Measurements from ENCODE around the gene SCARF1.

The SCARF1 gene

GRCh38 chr17:1626333-1626732, 19.2 kb downstream of the SCARF1 start:
- Histone ChIP-seq H3K9ac (ENCODE audit: low read length) (peak overlapping the region; percentile 92), H3K27me3 (ENCODE audit: insufficient read depth, low read length) (no peaks in the 10 kb centered on the region), H4K20me1 (ENCODE audit: insufficient read depth, low read length) (no peaks in the 10 kb centered on the region), H3K79me2 (ENCODE audit: insufficient read depth, low read length) (peaks cover 24% of the 10 kb centered on the region), H3K9me2 (ENCODE audit: low read depth, low read length) (no peaks in the 10 kb centered on the region), H3F3A (ENCODE audit: insufficient read depth, low read length) (no peaks in the 10 kb centered on the region), H3K4me3 (ENCODE audit: low read depth, low read length, poor library complexity, severe bottlenecking) (peak overlapping the region; percentile 92), H3K9me3 (ENCODE audit: low read length) (no peaks in the 10 kb centered on the region), H3K27ac (ENCODE audit: low read depth, low read length, poor library complexity, severe bottlenecking) (peak overlapping the region; percentile 96), H2AFZ (ENCODE audit: low read length) (no peak overlapping the region), H3K36me3 (ENCODE audit: insufficient read depth, low read length) (peaks cover 55% of the 10 kb centered on the region), H3K4me1 (ENCODE audit: insufficient read depth, low read length, severe bottlenecking) (peaks cover 39% of the 10 kb centered on the region), H3K4me2 (ENCODE audit: low read length) (peak overlapping the region; percentile 96)
- no peak for TF ChIP-seq CTCF (IDR thresholded peaks at IDR 0.05; ENCODE audit: low read length)
- TF ChIP-seq EZH2 (IDR thresholded peaks at IDR 0.05; ENCODE audit: borderline replicate concordance, low read length): no peak

GRCh38 chr17:1625581-1625980, 20.0 kb downstream of the SCARF1 start:
- TF ChIP-seq EZH2 (IDR thresholded peaks at IDR 0.05; ENCODE audit: borderline replicate concordance, low read length): no peak
- TF ChIP-seq CTCF (IDR thresholded peaks at IDR 0.05; ENCODE audit: low read length): no peak
- H3K27me3 ChIP-seq (ENCODE audit: insufficient read depth, low read length): no peaks in the 10 kb centered on the region
- no peaks in the 10 kb centered on the region for H4K20me1 ChIP-seq (ENCODE audit: insufficient read depth, low read length)
- peaks cover 24% of the 10 kb centered on the region for H3K79me2 ChIP-seq (ENCODE audit: insufficient read depth, low read length)
- H3K4me3 ChIP-seq (ENCODE audit: low read depth, low read length, poor library complexity, severe bottlenecking): peak overlapping the region; percentile 92
- H3K27ac ChIP-seq (ENCODE audit: low read depth, low read length, poor library complexity, severe bottlenecking): peak overlapping the region; percentile 96
- H2AFZ ChIP-seq (ENCODE audit: low read length): no peak overlapping the region
- H3K4me1 ChIP-seq (ENCODE audit: insufficient read depth, low read length, severe bottlenecking): peaks cover 39% of the 10 kb centered on the region
- peak overlapping the region; percentile 92 for H3K9ac ChIP-seq (ENCODE audit: low read length)
- H3K9me2 ChIP-seq (ENCODE audit: low read depth, low read length): no peaks in the 10 kb centered on the region
- H3K4me2 ChIP-seq (ENCODE audit: low read length): peak overlapping the region; percentile 96
- H3F3A ChIP-seq (ENCODE audit: insufficient read depth, low read length): no peaks in the 10 kb centered on the region
- peaks cover 62% of the 10 kb centered on the region for H3K36me3 ChIP-seq (ENCODE audit: insufficient read depth, low read length)
- no peaks in the 10 kb centered on the region for H3K9me3 ChIP-seq (ENCODE audit: low read length)

GRCh38 chr17:1625053-1625452, 20.5 kb downstream of the SCARF1 start:
- Histone ChIP-seq H3K4me3 (ENCODE audit: low read depth, low read length, poor library complexity, severe bottlenecking) (peak overlapping the region; percentile 92), H3K27ac (ENCODE audit: low read depth, low read length, poor library complexity, severe bottlenecking) (peak overlapping the region; percentile 96), H3K36me3 (ENCODE audit: insufficient read depth, low read length) (peaks cover 67% of the 10 kb centered on the region), H3K9me3 (ENCODE audit: low read length) (no peaks in the 10 kb centered on the region), H3K9me2 (ENCODE audit: low read depth, low read length) (no peaks in the 10 kb centered on the region), H3K4me1 (ENCODE audit: insufficient read depth, low read length, severe bottlenecking) (peaks cover 34% of the 10 kb centered on the region), H2AFZ (ENCODE audit: low read length) (no peak overlapping the region), H3K9ac (ENCODE audit: low read length) (peak overlapping the region; percentile 92), H4K20me1 (ENCODE audit: insufficient read depth, low read length) (no peaks in the 10 kb centered on the region), H3K79me2 (ENCODE audit: insufficient read depth, low read length) (peaks cover 24% of the 10 kb centered on the region), H3K27me3 (ENCODE audit: insufficient read depth, low read length) (no peaks in the 10 kb centered on the region), H3F3A (ENCODE audit: insufficient read depth, low read length) (no peaks in the 10 kb centered on the region), H3K4me2 (ENCODE audit: low read length) (peak overlapping the region; percentile 96)
- no peak for TF ChIP-seq EZH2 (IDR thresholded peaks at IDR 0.05; ENCODE audit: borderline replicate concordance, low read length)
- no peak for TF ChIP-seq CTCF (IDR thresholded peaks at IDR 0.05; ENCODE audit: low read length)
